ENCODE measurements around the gene FRMPD4.

DNA sequence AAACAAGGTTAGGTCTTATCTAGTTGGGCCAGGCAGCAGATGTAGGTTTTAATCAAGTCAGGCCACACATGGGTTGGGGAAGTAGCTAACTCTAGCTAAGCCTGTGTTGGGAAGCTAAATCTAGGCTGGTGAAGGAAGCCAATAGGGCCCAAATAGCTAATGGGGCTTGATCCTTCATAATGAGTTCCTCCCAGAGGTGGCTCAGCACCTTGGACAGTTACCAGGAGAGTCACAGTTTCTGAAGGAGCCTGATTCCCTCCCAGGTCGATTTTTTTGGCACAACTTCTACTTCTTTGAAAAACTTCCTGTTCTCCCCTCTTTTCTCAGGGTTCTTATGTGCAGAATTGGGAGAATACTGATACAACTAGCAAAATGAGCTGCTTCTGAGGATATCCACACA, 410.5 kb downstream of the FRMPD4 start:
- TF ChIP-seq, protein P1, sequence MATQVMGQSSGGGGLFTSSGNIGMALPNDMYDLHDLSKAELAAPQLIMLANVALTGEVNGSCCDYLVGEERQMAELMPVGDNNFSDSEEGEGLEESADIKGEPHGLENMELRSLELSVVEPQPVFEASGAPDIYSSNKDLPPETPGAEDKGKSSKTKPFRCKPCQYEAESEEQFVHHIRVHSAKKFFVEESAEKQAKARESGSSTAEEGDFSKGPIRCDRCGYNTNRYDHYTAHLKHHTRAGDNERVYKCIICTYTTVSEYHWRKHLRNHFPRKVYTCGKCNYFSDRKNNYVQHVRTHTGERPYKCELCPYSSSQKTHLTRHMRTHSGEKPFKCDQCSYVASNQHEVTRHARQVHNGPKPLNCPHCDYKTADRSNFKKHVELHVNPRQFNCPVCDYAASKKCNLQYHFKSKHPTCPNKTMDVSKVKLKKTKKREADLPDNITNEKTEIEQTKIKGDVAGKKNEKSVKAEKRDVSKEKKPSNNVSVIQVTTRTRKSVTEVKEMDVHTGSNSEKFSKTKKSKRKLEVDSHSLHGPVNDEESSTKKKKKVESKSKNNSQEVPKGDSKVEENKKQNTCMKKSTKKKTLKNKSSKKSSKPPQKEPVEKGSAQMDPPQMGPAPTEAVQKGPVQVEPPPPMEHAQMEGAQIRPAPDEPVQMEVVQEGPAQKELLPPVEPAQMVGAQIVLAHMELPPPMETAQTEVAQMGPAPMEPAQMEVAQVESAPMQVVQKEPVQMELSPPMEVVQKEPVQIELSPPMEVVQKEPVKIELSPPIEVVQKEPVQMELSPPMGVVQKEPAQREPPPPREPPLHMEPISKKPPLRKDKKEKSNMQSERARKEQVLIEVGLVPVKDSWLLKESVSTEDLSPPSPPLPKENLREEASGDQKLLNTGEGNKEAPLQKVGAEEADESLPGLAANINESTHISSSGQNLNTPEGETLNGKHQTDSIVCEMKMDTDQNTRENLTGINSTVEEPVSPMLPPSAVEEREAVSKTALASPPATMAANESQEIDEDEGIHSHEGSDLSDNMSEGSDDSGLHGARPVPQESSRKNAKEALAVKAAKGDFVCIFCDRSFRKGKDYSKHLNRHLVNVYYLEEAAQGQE (IDR thresholded peaks at IDR 0.05; ENCODE audit: unreplicated experiment) = peak; percentile 83
- TF ChIP-seq CTCF (conservative IDR thresholded peaks at IDR 0.05; ENCODE audit: low read depth in 2 of 2) = no peak
- TF ChIP-seq EZH2phosphoT487 (IDR thresholded peaks at IDR 0.05; ENCODE audit: unreplicated experiment) = no peak
- TF ChIP-seq STAT1 (IDR thresholded peaks at IDR 0.05; ENCODE audit: unreplicated experiment) = no peak
- no peak for TF ChIP-seq CREB1 (CRISPR knock-in tag; IDR thresholded peaks at IDR 0.05; ENCODE audit: low read depth)
- TF ChIP-seq POLR2AphosphoS5 (IDR thresholded peaks at IDR 0.05; ENCODE audit: low read depth) = no peak
- no peak for TF ChIP-seq EZH2 (IDR thresholded peaks at IDR 0.05; ENCODE audit: low read depth, unreplicated experiment)
- no peak for TF ChIP-seq NANOG (IDR thresholded peaks at IDR 0.05; ENCODE audit: borderline replicate concordance)

Data from GM23338 (cell line).